K562 (cell line): ENCODE data around the gene MYOM1. TPM values are rescaled to one million over a fixed set of nuclear protein-coding genes. Genes with fewer than 3 reads are reported as not detected.

Source experiments
- C11orf30 ChIP-seq: fragments of 450-650 bp; IDR thresholded peaks from 2 replicates; pipeline ENCODE4 v1.6.1; 2016; ENCODE audit warnings: low read depth, mild to moderate bottlenecking
- CBX1 ChIP-seq: sonication (generic); IDR thresholded peaks from 2 replicates; pipeline ENCODE4 v1.6.1; 2016; ENCODE audit warnings: antibody characterized with exemption, low read depth, mild to moderate bottlenecking
- CSDE1 ChIP-seq, 2 experiments: fragments of 450-650 bp; IDR thresholded peaks; 2 replicates each; pipeline ENCODE4 v1.6.1; 2016; ENCODE audit warnings: mild to moderate bottlenecking in 1 of 2
- E4F1 ChIP-seq: fragments of 250-450 bp; sonication (Bioruptor Pico); IDR thresholded peaks from 2 replicates; pipeline ENCODE4 v1.5.0; 2021; ENCODE audit warnings: mild to moderate bottlenecking, borderline replicate concordance
- GTF2E2 ChIP-seq: fragments of 200-800 bp; sonication (Bioruptor generic); IDR thresholded peaks from 2 replicates; pipeline ENCODE4 v1.6.1; 2016; ENCODE audit warnings: missing genetic modification characterization, missing compliant biosample characterization
- MTA1 ChIP-seq: fragments of 450-650 bp; IDR thresholded peaks from 2 replicates; pipeline ENCODE4 v1.6.1; 2017; ENCODE audit warnings: borderline replicate concordance
- MYNN ChIP-seq, 2 experiments: sonication (generic); formaldehyde crosslinking in 1 of 2; IDR thresholded peaks; 2 replicates each; pipeline versions ENCODE4 v1.5.0 to v1.6.1; 2016 to 2020; ENCODE audit warnings: antibody characterized with exemption in 1 of 2, missing genetic modification reagents in 1 of 2
- RCOR1 ChIP-seq, 2 experiments: IDR thresholded peaks; 2 replicates each; pipeline ENCODE4 v1.6.1; 2012; ENCODE audit warnings: low read depth in 2 of 2, low read length in 2 of 2, borderline replicate concordance in 1 of 2, improper control_type of control experiment in 1 of 2
- SIN3A ChIP-seq, 2 experiments: fragments of 150-350 bp in 1 of 2; IDR thresholded peaks; 2 replicates each; pipeline ENCODE4 v1.6.1; 2011 to 2016; ENCODE audit warnings: borderline replicate concordance in 2 of 2, low read depth in 2 of 2, low read length in 2 of 2, mild to moderate bottlenecking in 2 of 2, moderate library complexity in 2 of 2; ENCODE audit not compliant: control insufficient read depth in 1 of 2
- SMARCB1 ChIP-seq: IDR thresholded peaks from 2 replicates; pipeline ENCODE4 v1.6.1; 2011; ENCODE audit warnings: improper control_type of control experiment, low read depth; ENCODE audit not compliant: insufficient read length
- SPI1 ChIP-seq: IDR thresholded peaks from 2 replicates; pipeline ENCODE4 v1.6.1; 2011; ENCODE audit warnings: low read depth, low read length, control low read depth, borderline replicate concordance
- TCF15 ChIP-seq: fragments of 250-450 bp; sonication (Bioruptor Pico); IDR thresholded peaks from 2 replicates; pipeline ENCODE4 v1.8.0; 2022; ENCODE audit warnings: moderate library complexity, mild to moderate bottlenecking, inconsistent platforms
- TEAD2 ChIP-seq: fragments of 450-650 bp; IDR thresholded peaks from 2 replicates; pipeline ENCODE4 v1.6.1; 2016; ENCODE audit warnings: missing genetic modification characterization, control low read depth, missing compliant biosample characterization
- YBX1 ChIP-seq: fragments of 450-650 bp; IDR thresholded peaks from 2 replicates; pipeline ENCODE4 v1.7.1; 2016; ENCODE audit warnings: mild to moderate bottlenecking
- ZBTB12 ChIP-seq: fragments of 250-450 bp; sonication (Bioruptor Pico); IDR thresholded peaks from 2 replicates; pipeline ENCODE4 v1.4.0; 2020
- ZNF175 ChIP-seq: fragments of 200-800 bp; sonication (Bioruptor generic); IDR thresholded peaks from 2 replicates; pipeline ENCODE4 v1.6.1; 2016; ENCODE audit warnings: low read depth, mild to moderate bottlenecking, missing genetic modification characterization, missing compliant biosample characterization
- ZNF197 ChIP-seq: fragments of 200-800 bp; sonication (Bioruptor generic); IDR thresholded peaks from 2 replicates; pipeline ENCODE4 v1.6.1; 2016; ENCODE audit warnings: low read depth, missing genetic modification characterization, missing compliant biosample characterization
- ZNF232 ChIP-seq: sonication (generic); formaldehyde crosslinking; IDR thresholded peaks from 2 replicates; pipeline ENCODE4 v1.8.0; 2022; ENCODE audit warnings: mild to moderate bottlenecking, missing genetic modification reagents
- ZNF507 ChIP-seq: conservative IDR thresholded peaks from 2 replicates; pipeline ENCODE4 v1.6.1; 2017; ENCODE audit warnings: missing genetic modification characterization, missing compliant biosample characterization
- ZNF717 ChIP-seq: fragments of 250-450 bp; sonication (Bioruptor Pico); IDR thresholded peaks from 2 replicates; pipeline ENCODE4 v1.5.0; 2021
- polyA plus RNA-seq, 8 experiments: library from polyadenylated mRNA; depleted of rRNA in 4 of 8; stranded (reverse) in 5 of 8; unstranded in 3 of 8; fragments of >200 nt; fragmentation: Nextera tagmentation in 2 of 8; fragmentation: Illumina TruSeq in 1 of 8; extraction: Ambion mirVana in 2 of 8; extraction: Trizol in 1 of 8; gene quantifications; 2 replicates each; pipeline versions ENCODE4 v1.2.1 to v1.2.3, GENCODE V29; 2011 to 2014; ENCODE audit warnings: inconsistent platforms in 1 of 8, missing spikeins in 1 of 8
- total RNA-seq, 7 experiments: library from RNA; depleted of rRNA in 6 of 7; stranded (reverse); fragments of >200 nt in 6 of 7; fragmentation: Illumina TruSeq in 2 of 7; extraction: Trizol in 2 of 7; gene quantifications; 2 replicates each; pipeline versions ENCODE4 v1.2.1 to v1.2.3, GENCODE V29; 2011 to 2021; ENCODE audit warnings: low replicate concordance in 1 of 7
- TF ChIP-seq, protein P1 (sequence below): fragments of 450-650 bp; formaldehyde crosslinking; IDR thresholded peaks from 2 replicates; pipeline ENCODE4 v1.4.0; 2020; ENCODE audit warnings: mild to moderate bottlenecking, mixed read lengths

MYOM1 gene
- total and polyA plus RNA-seq, 9 of the 15 experiments (the other 6 are each of a cell fraction or from before 2014, with no cell fraction given) = 0.01 to 0.62 (median 0.25) TPM

GRCh38 chr18:3247240-3248061 is 27.7 kb upstream of the MYOM1 start, which contains the start of gene MYL12A (continued):
- no peak for TF ChIP-seq E4F1 (CRISPR knock-in tag)
- no peak for TF ChIP-seq TCF15 (CRISPR knock-in tag)
- no peak for TF ChIP-seq CSDE1 (IDR thresholded peaks at IDR 0.05)
- no peak for TF ChIP-seq YBX1
- TF ChIP-seq ZBTB12 (CRISPR knock-in tag) = 0 out of 2 replicates have a peak, but pooled peaks have one; percentile 19
- TF ChIP-seq SIN3A (IDR thresholded peaks at IDR 0.05; ENCODE audit: borderline replicate concordance in 2 of 2, control insufficient read depth in 1 of 2, low read depth in 2 of 2, low read length in 2 of 2) = peak in 1 of 2 experiments; percentile 66; a peak in 2 of 4 replicates
- peak; percentile 91 for TF ChIP-seq MTA1
- TF ChIP-seq TEAD2 (tag) = peak; percentile 99
- no peak for TF ChIP-seq GTF2E2 (tag)
- no peak for TF ChIP-seq ZNF507 (tag)
- TF ChIP-seq ZNF175 (CRISPR knock-in tag) = no peak
- TF ChIP-seq MYNN (IDR thresholded peaks at IDR 0.05) = peak; percentile 62; the same call in 1 of the 2 replicates
- TF ChIP-seq MYNN (CRISPR knock-in tag; IDR thresholded peaks at IDR 0.05) = no peak
- 0 out of 2 replicates have a peak, but pooled peaks have one; percentile 22 for TF ChIP-seq ZNF232 (CRISPR knock-in tag)
- TF ChIP-seq SPI1 = peak; percentile 52
- no peak for TF ChIP-seq CBX1
- TF ChIP-seq RCOR1 (IDR thresholded peaks at IDR 0.05; ENCODE audit: borderline replicate concordance in 1 of 2, low read depth in 2 of 2, low read length in 2 of 2) = peak in 1 of 2 experiments; percentile 85; a peak in 1 of 4 replicates
- TF ChIP-seq, protein P1, sequence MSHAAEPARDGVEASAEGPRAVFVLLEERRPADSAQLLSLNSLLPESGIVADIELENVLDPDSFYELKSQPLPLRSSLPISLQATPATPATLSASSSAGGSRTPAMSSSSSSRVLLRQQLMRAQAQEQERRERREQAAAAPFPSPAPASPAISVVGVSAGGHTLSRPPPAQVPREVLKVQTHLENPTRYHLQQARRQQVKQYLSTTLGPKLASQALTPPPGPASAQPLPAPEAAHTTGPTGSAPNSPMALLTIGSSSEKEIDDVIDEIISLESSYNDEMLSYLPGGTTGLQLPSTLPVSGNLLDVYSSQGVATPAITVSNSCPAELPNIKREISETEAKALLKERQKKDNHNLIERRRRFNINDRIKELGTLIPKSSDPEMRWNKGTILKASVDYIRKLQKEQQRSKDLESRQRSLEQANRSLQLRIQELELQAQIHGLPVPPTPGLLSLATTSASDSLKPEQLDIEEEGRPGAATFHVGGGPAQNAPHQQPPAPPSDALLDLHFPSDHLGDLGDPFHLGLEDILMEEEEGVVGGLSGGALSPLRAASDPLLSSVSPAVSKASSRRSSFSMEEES (CRISPR knock-in tag) = peak; percentile 97
- no peak for TF ChIP-seq ZNF197 (CRISPR knock-in tag)
- TF ChIP-seq ZNF717 (CRISPR knock-in tag) = no peak
- TF ChIP-seq SMARCB1 = no peak
- TF ChIP-seq C11orf30 = no peak
